HepG2 (cell line): ENCODE data around the gene HNRNPF. TPM values are rescaled to one million over a fixed set of nuclear protein-coding genes. Genes with fewer than 3 reads are reported as not detected.

Experiments used
- AGO2 ChIP-seq: fragments of 200-400 bp; formaldehyde crosslinking; optimal IDR thresholded peaks from 2 replicates; pipeline ENCODE3; 2017; ENCODE audit warnings: mild to moderate bottlenecking, low read depth, low read length, moderate library complexity
- CENPT ChIP-seq: sonication (generic); formaldehyde crosslinking; IDR thresholded peaks from 2 replicates; pipeline ENCODE4 v1.8.0; 2022; ENCODE audit warnings: low read depth, mild to moderate bottlenecking, moderate library complexity, missing genetic modification reagents
- CREM ChIP-seq, 2 experiments: sonication (generic) in 1 of 2; formaldehyde crosslinking in 1 of 2; IDR thresholded peaks; 2 replicates each; pipeline versions ENCODE4 v1.4.0 to v1.6.1; 2016 to 2020; ENCODE audit warnings: antibody characterized with exemption in 1 of 2, mild to moderate bottlenecking in 1 of 2, missing genetic modification reagents in 1 of 2
- ETV6 ChIP-seq: sonication (generic); formaldehyde crosslinking; conservative IDR thresholded peaks from 2 replicates; pipeline ENCODE4 v1.4.0; 2020; ENCODE audit warnings: missing genetic modification reagents
- KDM2A ChIP-seq: sonication (generic); formaldehyde crosslinking; IDR thresholded peaks from 2 replicates; pipeline ENCODE4 v1.4.0; 2020; ENCODE audit warnings: low read depth, missing genetic modification reagents, borderline replicate concordance
- KLF11 ChIP-seq: IDR thresholded peaks from 2 replicates; pipeline ENCODE4 v1.6.1; 2016; ENCODE audit warnings: missing compliant biosample characterization
- KLF12 ChIP-seq: sonication (generic); formaldehyde crosslinking; IDR thresholded peaks from 2 replicates; pipeline ENCODE4 v1.4.0; 2020; ENCODE audit warnings: missing genetic modification reagents, borderline replicate concordance
- MAFK ChIP-seq, 2 experiments: IDR thresholded peaks in 1 of 2; conservative IDR thresholded peaks in 1 of 2; 2 replicates each; pipeline ENCODE4 v1.6.1; 2011; ENCODE audit warnings: improper control_type of control experiment in 2 of 2, low read length in 2 of 2
- MXI1 ChIP-seq: IDR thresholded peaks from 3 replicates; pipeline ENCODE4 v1.6.1; 2012; ENCODE audit warnings: low read depth, low read length, inconsistent platforms, borderline replicate concordance
- PATZ1 ChIP-seq: sonication (generic); formaldehyde crosslinking; IDR thresholded peaks from 2 replicates; pipeline ENCODE4 v1.4.0; 2020; ENCODE audit warnings: missing genetic modification reagents
- POLR2A ChIP-seq, 2 experiments: IDR thresholded peaks; 2 replicates each; pipeline ENCODE4 v1.6.1; 2011; ENCODE audit warnings: low read depth in 2 of 2, low read length in 2 of 2, mild to moderate bottlenecking in 1 of 2, moderate library complexity in 1 of 2; ENCODE audit not compliant: insufficient read depth in 1 of 2
- SP4 ChIP-seq: sonication (generic); formaldehyde crosslinking; IDR thresholded peaks from 2 replicates; pipeline ENCODE4 v1.8.1; 2023; ENCODE audit warnings: mild to moderate bottlenecking, missing genetic modification reagents
- TFAP4 ChIP-seq: sonication (generic); IDR thresholded peaks from 2 replicates; pipeline ENCODE4 v1.6.1; 2016; ENCODE audit warnings: low read depth, borderline replicate concordance
- THYN1 ChIP-seq: sonication (generic); formaldehyde crosslinking; IDR thresholded peaks from 2 replicates; pipeline ENCODE4 v1.8.1; 2023; ENCODE audit warnings: low read depth, mild to moderate bottlenecking, moderate library complexity, missing genetic modification reagents, borderline replicate concordance
- ZMAT3 ChIP-seq: sonication (generic); formaldehyde crosslinking; conservative IDR thresholded peaks from 2 replicates; pipeline ENCODE4 v1.7.0; 2021; ENCODE audit warnings: missing genetic modification reagents
- ZNF138 ChIP-seq: sonication (generic); formaldehyde crosslinking; IDR thresholded peaks from 2 replicates; pipeline ENCODE4 v1.5.0; 2020; ENCODE audit warnings: mild to moderate bottlenecking, low read depth, missing genetic modification reagents
- ZNF550 ChIP-seq: sonication (generic); formaldehyde crosslinking; IDR thresholded peaks from 2 replicates; pipeline ENCODE4 v1.4.0; 2020; ENCODE audit warnings: mild to moderate bottlenecking, missing genetic modification reagents, borderline replicate concordance
- ZNF589 ChIP-seq: sonication (generic); formaldehyde crosslinking; conservative IDR thresholded peaks from 2 replicates; pipeline ENCODE4 v1.8.0; 2022; ENCODE audit warnings: mild to moderate bottlenecking, moderate library complexity, missing genetic modification reagents
- ZNF597 ChIP-seq: sonication (generic); formaldehyde crosslinking; IDR thresholded peaks from 2 replicates; pipeline ENCODE4 v1.5.0; 2020; ENCODE audit warnings: missing genetic modification reagents
- ZNF615 ChIP-seq: sonication (generic); formaldehyde crosslinking; IDR thresholded peaks from 2 replicates; pipeline ENCODE4 v1.5.0; 2020; ENCODE audit warnings: mild to moderate bottlenecking, missing genetic modification reagents, borderline replicate concordance
- ZNF816 ChIP-seq: sonication (generic); formaldehyde crosslinking; IDR thresholded peaks from 2 replicates; pipeline ENCODE4 v1.8.0; 2022; ENCODE audit warnings: missing genetic modification reagents, mild to moderate bottlenecking, borderline replicate concordance
- ZNF891 ChIP-seq: sonication (generic); formaldehyde crosslinking; IDR thresholded peaks from 2 replicates; pipeline ENCODE4 v1.5.0; 2020; ENCODE audit warnings: mild to moderate bottlenecking, missing genetic modification reagents
- ZSCAN29 ChIP-seq: sonication (generic); formaldehyde crosslinking; conservative IDR thresholded peaks from 2 replicates; pipeline ENCODE4 v1.4.0; 2020; ENCODE audit warnings: mild to moderate bottlenecking, missing genetic modification reagents
- polyA plus RNA-seq, 8 experiments: library from polyadenylated mRNA; depleted of rRNA in 3 of 8; stranded (reverse) in 7 of 8; unstranded in 1 of 8; fragments of >200 nt; fragmentation: Illumina TruSeq in 4 of 8; extraction: Trizol in 4 of 8; gene quantifications; 2 replicates each; pipeline versions ENCODE4 v1.2.1 to v1.2.3, GENCODE V29; 2011 to 2016; ENCODE audit warnings: low read depth in 4 of 8, missing spikeins in 1 of 8, mixed read lengths in 1 of 8; ENCODE audit not compliant: insufficient read depth in 1 of 8
- total RNA-seq, 5 experiments: library from RNA; depleted of rRNA; stranded (reverse); fragments of >200 nt; fragmentation: Illumina TruSeq; extraction: Trizol; gene quantifications; 2 replicates each; pipeline ENCODE4 v1.2.3, GENCODE V29; 2016; ENCODE audit warnings: low read depth in 1 of 5
- TF ChIP-seq, protein P1 (sequence below): sonication (generic); formaldehyde crosslinking; IDR thresholded peaks from 2 replicates; pipeline ENCODE4 v1.4.0; 2020; ENCODE audit warnings: mild to moderate bottlenecking, low read depth, missing genetic modification reagents

The HNRNPF gene
- total and polyA plus RNA-seq, 2 of the 13 experiments (the other 11 are each of a cell fraction or from before 2014, with no cell fraction given), result 166 to 308 TPM

- TF ChIP-seq CENPT (CRISPR knock-in tag) (peak; percentile 93), TFAP4 (peak; percentile 63; the same call in 1 of the 2 replicates), ZNF138 (CRISPR knock-in tag) (peak; percentile 96; the same call in 1 of the 2 replicates), SP4 (peak; percentile 63; the same call in 1 of the 2 replicates), ZSCAN29 (CRISPR knock-in tag) (no peak; the same call in 1 of the 2 replicates), PATZ1 (CRISPR knock-in tag) (peak; percentile 88), ZNF891 (CRISPR knock-in tag) (peak; percentile 85; the same call in 1 of the 2 replicates), KDM2A (CRISPR knock-in tag) (peak; percentile 84), ZMAT3 (peak; percentile 96), AGO2 (peak; percentile 71), ZNF615 (CRISPR knock-in tag) (no peak), ZNF550 (CRISPR knock-in tag) (no peak), KLF12 (peak; percentile 76; the same call in 1 of the 2 replicates), THYN1 (CRISPR knock-in tag) (no peak), ETV6 (CRISPR knock-in tag) (peak; percentile 95), ZNF589 (CRISPR knock-in tag) (no peak; the same call in 1 of the 2 replicates), CREM (IDR thresholded peaks at IDR 0.05) (peak; percentile 43; the same call in 1 of the 2 replicates), CREM (CRISPR knock-in tag; IDR thresholded peaks at IDR 0.05) (no peak), MXI1 (peak; percentile 90; the same call in 2 of the 3 replicates), POLR2A (IDR thresholded peaks at IDR 0.05; ENCODE audit: insufficient read depth in 1 of 2, low read depth in 2 of 2, low read length in 2 of 2) (peak; percentile 54 to 78), MAFK (conservative IDR thresholded peaks at IDR 0.05 in 1 of 2, IDR thresholded peaks at IDR 0.05 in 1 of 2; ENCODE audit: low read length in 2 of 2) (no peak), KLF11 (CRISPR knock-in tag) (no peak; the same call in 1 of the 2 replicates), ZNF597 (CRISPR knock-in tag) (no peak), ZNF816 (CRISPR knock-in tag) (no peak)
- TF ChIP-seq, protein P1, sequence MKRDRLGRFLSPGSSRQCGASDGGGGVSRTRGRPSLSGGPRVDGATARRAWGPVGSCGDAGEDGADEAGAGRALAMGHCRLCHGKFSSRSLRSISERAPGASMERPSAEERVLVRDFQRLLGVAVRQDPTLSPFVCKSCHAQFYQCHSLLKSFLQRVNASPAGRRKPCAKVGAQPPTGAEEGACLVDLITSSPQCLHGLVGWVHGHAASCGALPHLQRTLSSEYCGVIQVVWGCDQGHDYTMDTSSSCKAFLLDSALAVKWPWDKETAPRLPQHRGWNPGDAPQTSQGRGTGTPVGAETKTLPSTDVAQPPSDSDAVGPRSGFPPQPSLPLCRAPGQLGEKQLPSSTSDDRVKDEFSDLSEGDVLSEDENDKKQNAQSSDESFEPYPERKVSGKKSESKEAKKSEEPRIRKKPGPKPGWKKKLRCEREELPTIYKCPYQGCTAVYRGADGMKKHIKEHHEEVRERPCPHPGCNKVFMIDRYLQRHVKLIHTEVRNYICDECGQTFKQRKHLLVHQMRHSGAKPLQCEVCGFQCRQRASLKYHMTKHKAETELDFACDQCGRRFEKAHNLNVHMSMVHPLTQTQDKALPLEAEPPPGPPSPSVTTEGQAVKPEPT (CRISPR knock-in tag), result no peak
Measured at GRCh38 chr10:43396928-43397624, 11.9 kb downstream of the HNRNPF start (continued).
